Stimulated activated CD8-positive, alpha-beta memory T cell treated with anti-CD3 and anti-CD28 coated beads, Interleukin-15, amount 100 ng/mL, for 48 hours (primary cell): ENCODE measurements around the gene TSPAN5.

Experiments
- DNase-seq, 2 donors: peaks; one replicate each; pipeline ENCODE4 v3.0.0-alpha.2; 2020; ENCODE audit warnings: low read depth in 2 of 2

Gene TSPAN5

DNA sequence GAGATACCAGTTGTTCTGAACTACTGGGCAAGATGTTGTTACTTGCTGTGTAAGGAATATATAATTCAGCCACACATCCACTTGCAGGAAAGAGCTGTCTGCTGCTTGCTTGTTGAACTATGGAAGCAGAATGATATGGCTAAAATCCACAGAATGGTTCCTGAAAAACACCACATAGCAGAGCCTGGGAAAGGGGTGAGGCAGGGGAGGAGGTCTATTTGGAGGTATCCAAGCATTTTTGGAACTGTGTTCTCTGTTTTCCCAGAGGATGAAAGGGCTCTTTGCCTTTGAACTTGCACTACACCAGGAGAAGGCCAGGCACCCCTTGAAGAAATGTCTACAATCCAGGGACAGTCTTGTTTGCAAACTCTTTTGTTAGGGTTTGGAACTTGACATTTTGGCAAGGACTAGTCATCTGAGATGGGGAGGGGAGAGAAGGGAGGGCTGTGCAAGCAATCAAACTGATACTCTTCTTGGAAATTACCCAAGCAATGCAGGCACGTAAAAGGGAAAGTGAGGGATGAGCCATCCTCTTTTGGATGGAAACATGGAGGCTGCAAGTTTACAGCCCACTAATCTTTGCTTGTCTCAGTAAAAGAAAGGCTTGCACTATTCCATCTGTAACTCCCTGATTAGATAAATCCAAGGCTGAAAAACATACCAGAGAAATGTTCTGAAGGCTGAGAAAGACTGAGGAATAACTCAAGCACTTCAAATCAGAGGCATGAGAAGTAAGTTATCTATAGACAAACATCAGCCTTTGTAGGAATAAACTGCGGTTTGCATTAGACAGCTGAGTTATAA lies 141.0 kb downstream of the TSPAN5 start:
- DNase-seq, result no peak

DNA sequence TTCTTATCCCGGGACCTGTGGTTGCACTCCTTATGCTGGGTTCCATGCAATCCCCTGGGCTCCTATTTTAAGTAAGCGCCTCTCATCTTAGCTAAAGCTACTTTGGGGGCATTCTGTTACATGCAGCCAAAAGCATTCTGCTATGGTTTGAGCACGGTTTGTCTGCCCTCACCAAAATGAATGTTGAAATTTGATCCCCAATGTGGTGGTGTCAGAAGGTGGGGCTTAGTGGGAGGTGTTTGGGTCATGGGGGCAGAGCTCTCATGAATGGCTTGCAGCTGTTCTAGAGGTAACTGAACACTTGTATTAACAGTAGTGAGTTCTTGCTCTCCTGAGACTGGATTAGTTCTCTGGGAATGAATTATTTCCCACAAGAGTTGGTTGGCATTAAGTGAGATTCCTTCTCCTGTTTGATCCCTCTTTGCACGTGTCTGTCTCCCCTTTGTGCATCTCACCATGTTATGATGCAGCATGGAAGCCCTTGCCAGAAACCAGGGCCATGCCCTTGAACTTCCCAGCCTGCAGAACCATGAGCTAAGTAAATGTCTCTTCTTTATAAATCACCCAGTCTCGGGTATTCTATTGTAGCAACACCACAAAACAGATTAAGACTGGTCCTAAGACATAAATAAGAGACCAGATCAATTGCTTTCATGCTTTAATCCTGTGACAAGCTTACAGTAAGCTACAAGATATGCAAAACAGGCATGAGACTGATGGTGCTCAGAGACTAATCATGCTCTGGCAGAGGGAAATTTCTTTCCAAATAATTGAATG lies 141.8 kb downstream of the TSPAN5 start:
- no peak for DNase-seq

DNA sequence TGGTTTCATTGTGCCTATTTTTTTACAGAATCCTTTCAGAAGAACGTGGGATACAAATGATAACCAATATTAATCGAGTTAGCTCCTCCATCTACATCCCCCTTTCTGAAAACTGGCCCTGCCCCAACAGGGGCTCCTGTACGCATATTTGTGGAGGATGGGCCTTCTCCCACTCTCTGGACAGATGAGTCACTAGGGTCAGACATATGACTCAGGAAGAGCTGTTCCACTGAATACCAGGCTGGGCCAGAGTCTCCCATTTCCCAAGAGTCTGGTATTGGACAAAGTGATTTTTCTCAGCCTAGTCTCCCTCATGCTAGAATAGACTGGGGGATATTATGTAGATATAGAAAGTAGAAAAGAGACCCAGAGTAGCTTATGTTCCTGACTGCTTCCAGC lies 142.4 kb downstream of the TSPAN5 start:
- no peak for DNase-seq

DNA sequence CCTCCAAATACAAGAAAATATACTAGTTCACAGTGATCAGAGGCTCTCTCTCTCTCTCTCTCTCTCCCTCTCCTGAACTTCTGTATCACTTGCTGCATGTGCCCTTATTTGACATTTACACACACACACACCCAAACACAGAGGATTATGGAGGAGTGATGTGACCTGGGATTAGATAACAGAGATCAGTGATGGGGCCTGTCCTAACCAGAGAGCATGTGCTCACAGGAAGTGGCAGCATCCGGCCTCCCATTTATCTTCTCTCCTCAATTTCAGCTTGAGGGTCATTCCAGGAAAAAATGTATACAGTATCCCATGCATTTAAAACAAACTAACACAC lies 143.0 kb downstream of the TSPAN5 start:
- no peak for DNase-seq

DNA sequence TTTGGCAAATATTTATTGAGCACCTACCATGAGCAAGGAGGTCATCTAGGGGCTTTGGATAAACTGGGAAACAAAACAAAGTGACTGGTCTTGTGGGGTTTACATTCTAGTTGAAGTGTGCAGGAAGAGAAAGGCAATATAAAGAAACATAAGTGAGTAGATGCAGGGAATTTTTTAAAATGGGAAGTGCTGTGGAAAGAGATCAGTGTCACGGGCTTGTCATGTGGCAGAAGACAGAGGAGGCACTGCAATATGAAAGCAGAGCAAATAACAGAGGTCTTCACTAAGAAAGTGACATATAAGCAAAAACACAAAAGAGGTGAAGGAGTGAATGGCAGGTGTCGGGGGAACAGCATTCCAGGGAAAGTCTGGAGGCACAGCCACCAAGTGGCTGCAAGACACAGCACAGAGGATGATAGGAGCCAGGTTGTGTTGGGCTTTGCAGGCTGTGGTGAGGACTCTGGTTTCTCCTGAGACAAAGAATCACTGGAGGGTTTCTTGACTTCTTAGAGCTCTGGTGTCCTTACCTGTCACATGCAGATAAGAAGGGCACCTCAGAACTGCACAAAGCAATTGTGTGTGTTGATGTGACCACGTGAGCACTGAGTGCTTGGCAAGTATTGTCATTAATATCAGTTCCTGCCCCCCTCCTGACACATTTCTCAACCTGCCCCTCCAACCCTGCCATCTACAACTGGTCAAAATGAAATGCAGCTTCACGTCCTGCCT lies 143.5 kb downstream of the TSPAN5 start:
- no peak for DNase-seq

DNA sequence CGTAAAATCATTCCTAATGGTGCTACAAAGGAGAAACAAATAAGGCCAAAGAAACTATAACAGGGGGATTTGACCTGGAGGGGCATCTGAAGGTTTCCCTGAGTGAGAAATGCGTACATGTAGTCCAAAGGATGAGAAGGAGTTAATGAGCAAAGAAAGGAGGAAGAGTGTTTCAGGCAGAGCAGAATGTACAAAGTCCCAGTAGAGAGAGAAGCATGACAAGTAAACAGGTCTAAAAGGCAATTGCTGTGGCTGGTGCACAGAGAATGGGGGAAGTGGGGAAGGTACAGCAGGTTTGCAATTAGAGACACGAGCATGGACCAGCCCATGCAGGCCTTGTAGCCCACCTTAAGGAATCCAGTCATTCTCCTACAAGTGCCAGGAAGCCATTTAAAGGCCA lies 145.5 kb downstream of the TSPAN5 start:
- DNase-seq, result no peak

DNA sequence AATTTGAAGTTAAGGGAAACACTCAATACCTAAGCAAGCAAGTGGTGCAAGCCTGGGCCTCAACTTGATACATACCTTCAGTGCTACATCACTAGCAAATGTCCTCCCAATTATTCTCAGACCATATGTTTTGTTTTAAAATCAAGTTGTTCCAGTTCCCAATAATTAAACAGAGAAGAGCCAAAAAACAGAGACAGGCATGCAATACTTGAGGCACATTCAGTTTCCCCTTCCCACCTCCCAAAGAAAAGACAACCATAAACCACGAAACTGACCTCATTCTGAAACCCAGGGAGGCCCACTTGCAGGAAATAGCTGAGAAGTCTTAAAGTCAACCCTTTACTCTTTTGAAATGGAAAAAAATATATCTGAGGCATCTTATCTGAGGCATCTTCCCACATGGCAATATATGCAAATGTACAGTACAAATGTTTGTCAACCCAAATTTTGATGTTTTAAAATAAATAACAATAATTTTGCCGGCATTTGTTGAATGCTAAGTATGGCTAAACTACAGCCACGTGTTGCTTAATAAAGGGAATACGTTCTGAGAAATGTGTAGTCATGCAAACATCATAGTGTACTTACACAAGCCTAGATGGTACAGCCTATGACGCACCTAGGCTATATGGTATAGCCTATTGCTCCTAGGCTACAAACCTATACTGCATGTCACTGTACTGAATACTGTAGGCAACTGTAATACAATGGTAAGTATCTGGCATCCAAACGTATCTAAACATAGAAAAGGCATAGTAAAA lies 147.5 kb downstream of the TSPAN5 start:
- peak in 1 of 2 donors; percentile 27 for DNase-seq

DNA sequence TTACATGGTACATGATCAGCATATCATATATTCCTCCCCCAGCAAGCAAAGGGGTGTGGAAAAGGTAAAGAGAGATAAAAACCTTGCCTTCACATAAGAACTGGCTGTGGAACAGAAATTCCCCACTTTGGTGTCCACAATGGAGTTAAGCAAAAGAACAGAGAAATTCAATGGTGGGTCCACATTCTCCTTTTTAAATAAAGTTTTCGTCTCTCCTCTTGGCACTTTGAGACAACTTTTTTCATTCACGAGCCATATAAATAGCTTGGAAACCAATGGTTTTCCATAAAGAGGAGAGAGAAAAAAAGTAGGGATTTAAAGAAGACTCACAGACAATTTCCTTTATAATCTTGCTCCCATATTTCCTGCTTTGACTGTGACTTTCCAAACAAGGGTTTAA lies 148.1 kb downstream of the TSPAN5 start:
- no peak for DNase-seq

DNA sequence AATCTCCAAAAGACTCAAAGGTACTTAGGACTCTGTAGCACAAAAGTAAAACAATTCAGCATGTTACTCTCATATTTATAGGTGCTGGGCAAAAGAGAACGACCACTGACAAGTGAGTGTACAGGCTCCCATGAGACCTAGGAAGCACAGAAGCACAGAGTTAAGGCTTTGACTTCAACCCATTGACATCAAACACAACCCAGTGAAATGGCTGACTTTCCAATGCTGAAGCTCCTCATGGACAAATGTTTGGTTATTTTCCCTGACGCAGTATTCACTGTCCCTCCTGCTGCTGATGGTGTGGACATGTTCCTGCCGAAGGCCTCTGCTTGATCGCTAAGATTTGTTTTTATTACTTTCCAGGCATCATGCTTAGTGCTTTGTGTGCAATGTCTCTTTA lies 148.7 kb downstream of the TSPAN5 start:
- DNase-seq, result no peak

DNA sequence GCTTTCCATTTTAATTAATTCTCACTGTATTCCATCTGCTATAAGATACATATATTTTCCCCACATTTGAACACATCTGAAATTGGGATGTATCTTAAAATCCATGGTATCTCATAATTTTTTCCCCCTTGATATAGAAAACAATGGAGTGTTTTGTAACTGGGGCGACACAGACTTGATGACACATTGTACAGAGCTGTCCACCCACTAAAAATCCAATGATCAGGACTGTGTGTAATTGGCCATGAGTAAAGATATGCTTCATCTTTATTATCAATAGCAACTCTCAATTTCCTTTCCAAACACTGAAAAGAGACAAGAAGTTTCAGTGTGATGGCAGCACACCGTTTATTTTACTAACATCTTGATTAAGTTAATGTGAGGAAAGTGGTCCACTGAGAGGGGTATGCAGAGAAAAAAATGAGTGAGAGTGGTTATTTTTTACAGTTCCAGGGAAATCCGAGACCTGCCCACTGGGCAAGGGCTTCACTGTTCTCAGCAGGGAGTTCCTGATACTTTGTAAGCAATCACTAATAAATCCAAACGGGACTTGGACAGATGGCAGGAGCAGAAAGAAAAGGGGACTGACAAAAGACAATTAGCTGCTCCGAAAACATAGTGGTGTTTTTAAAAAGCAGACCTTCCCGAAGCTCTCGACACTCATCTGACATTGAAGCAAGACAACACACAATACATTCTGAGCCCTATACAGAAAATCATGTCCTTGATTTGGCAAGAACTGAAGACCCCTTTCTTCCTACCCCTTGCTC lies 149.4 kb downstream of the TSPAN5 start:
- no peak for DNase-seq

DNA sequence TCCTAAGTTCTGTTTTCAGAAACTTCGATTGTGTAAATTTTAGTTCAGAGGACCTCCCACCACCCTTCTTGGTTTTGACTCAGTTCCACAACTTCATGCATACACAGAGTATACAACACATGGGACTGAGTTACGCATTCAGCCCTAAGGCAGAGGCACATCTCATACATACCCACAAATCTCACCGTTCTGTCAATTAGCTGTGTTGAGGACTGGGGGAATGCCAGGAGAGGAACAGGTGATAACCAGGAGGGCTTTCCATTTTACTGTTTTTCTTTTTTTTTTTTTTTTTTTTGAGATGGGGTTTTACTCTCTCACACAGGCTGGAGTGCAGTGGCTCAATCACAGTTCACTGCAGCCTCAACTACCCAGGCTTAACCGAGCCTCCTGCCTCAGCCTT lies 150.2 kb downstream of the TSPAN5 start:
- no peak for DNase-seq

DNA sequence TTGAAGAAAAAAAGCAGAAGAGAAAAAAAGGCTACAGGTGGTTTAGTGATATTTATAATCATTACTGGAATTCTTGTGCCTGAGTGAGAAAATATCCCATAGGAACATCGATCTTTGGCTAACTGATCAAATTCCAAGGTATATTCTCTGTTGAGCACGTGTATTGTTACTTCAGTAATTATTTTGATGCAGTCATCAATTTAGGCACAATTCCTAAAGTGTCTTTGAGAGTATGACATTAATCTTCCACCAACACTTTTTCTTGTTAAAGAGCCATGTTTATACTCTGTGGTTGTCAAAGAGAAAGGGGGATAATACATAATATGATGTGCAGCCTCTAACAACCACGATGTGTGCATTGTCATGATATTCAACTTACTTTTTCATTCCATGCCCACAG lies 151.1 kb downstream of the TSPAN5 start:
- no peak for DNase-seq

DNA sequence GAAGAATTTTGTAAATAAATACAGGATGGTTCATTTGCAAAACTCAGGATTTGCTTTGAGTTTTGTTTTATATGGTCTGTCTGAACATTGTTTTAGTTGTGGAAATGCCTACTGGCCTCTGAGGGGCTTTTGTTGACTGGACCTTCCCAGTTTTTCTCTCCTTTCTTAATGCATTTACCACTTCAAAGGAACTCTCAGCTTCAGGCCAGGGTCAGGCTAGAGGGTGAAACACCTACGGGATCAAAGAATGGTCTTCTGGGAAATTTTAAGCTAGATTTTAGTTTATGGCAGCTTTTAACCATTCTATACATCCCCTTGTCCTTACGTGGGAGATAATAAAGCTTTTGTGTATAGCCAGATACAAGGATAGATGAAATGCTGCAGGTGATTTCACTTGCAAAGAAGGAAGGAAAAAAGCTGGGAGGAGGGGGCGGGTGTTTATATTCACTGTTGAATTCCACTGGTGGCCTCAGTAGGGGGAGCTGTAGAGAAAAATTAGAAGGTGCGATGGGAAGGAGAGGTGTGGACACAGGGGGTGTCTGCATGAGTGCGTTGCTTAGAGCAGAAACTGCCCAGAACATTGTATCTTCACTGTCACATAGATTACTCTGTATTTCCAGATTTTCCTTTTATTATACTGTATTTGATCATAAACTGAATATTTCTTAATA lies 151.8 kb downstream of the TSPAN5 start:
- DNase-seq, result no peak

DNA sequence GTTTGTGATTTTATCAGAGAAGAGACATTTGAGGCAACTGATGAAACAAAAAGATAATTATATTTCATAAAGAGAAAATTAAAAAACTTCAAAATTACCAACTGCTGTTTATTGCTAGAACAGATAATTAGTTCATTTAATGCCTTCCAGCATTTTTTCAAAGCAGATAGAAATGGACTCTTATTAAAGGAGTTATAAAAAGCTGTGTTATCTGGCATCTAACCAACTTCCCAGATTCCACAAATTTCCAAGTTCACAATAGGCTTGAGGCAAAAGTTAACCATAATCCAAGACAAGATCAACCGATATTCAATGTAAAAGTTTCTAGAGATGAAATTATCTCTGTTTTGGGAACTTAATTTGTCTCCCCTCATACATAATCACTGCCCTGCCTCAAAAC lies 152.4 kb downstream of the TSPAN5 start:
- no peak for DNase-seq

DNA sequence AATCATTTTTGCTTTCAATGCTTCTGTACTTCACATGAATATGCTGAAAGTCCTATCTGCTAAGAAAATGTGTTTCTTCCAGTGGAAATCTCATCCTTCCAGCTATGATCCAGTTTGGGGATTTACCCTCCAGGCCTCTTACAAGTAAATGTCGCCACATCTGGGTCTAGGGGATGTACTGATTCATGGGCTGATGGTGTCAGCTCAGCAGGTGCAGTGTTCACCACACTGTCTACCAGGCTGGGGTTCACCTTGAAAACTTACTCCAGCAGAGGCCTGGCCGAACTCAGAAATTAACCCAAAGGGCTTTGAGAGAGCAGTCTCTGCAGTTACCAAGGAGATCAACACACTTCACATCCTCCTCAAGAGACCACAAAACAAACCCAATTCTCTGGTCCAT lies 154.3 kb downstream of the TSPAN5 start:
- no peak for DNase-seq

DNA sequence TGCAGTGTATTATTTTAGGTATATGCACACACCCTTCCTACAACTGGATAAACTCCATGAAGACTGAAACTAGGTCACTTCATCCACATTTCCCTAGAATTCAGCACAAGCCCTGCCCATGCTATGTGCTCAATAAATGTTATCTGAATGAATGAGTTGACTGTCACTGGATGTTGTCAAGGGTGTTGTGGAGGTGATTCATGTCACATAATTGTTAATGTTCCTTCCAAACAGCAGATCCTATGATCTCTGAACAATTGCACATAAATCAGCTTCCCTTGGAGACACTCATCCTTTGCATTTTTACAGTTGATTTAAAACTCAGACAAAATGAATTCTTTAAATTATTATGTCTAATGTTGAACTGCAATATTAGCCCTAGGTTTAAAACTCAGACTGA lies 154.7 kb downstream of the TSPAN5 start:
- no peak for DNase-seq

DNA sequence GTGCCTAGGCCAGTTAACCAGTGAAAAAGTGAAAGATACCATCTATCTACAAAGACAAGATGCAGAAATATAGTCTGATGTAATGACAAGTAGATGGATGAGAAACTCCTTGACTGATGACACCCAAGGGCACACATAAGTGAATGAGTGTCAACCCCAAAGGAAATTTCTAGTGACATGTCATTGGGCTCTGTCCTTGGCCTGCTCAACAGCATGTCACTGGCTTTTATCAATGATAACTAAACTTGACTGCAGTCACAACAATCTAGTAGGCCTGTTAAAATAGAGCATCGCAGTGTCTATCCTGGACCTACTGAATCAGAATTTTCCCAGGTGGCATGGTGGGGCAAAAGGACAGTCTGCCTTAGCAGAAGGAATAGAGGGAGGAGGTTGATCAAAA lies 155.8 kb downstream of the TSPAN5 start:
- DNase-seq, result no peak

DNA sequence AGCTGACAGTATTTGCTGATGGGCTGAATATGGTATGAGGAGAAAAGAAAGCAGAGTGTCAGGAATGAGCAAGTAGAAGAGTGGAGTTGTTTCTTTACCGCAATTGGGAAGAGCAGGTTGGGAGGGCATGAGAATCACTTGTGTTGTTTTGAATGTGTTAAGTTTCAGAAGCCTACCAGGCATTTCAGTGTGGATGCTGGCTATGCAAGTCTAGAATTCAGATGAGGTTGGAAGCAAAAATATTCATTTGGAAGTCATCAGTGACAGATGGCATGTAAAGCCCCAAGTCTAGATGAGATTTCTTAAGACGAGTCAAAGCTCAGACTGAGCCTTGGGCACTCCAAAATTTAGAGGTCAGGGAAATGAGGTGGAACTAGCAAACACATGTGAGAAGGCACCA lies 156.4 kb downstream of the TSPAN5 start:
- DNase-seq, result no peak

DNA sequence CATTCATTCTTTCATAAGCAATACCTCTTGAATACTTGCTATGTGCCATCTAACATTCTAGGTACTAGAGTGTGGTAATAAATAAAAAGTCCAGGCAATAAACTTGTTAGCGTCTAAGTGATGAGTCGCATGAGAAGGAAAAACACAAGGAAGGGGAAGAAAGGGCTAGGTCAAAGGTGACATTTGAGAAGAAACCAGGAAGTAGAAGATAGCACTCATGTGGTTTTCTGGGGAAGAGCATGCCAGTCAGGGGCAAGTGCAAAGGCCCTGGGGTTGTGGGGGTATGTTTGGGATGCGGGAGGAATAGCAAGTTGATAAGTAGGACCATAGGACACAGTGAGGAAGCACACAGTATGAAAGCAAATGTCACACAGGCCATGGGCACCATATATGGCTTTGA lies 157.0 kb downstream of the TSPAN5 start:
- no peak for DNase-seq

DNA sequence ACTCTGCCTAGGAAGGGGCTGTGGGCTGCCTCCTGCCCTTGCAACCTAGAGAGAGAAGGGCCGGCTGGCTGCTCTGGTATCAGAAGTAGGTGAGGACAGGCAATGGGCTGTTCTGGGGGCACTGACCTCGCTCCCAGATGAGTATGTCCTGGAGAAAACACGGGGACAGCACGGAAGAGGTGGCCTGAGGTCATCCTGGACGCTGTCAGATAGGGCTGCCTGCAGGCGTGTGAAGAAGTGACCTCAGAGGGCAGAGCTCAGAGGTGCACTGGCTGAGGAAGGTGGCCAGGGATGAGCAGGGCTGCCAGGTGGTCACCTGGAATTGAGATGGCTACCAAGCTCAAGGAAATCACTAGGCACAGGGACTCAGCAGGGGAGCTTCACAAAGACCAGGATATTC lies 159.6 kb downstream of the TSPAN5 start:
- DNase-seq, result no peak
